Ovary (tissue), 3 donors: ENCODE data around the gene CHD3.

Experiments
- CTCF ChIP-seq, 3 donors: fragments of 450-650 bp in 2 of 3; fragments of 200-600 bp in 1 of 3; IDR thresholded peaks; one replicate each; pipeline versions ENCODE4 v1.5.1 to v1.8.0; 2016 to 2022; ENCODE audit warnings: antibody characterized with exemption in 3 of 3, mild to moderate bottlenecking in 1 of 3
- EP300 ChIP-seq: sonication (generic); formaldehyde crosslinking; IDR thresholded peaks from one replicate; pipeline ENCODE4 v1.6.1; 2017; ENCODE audit warnings: antibody characterized with exemption
- POLR2A ChIP-seq: fragments of 450-650 bp; IDR thresholded peaks from one replicate; pipeline ENCODE4 v1.6.1; 2017; ENCODE audit warnings: antibody characterized with exemption, mild to moderate bottlenecking, moderate library complexity
- donor health status: DM: no; HTN: no; CAD: no.

- TF ChIP-seq EP300, result no peak
- TF ChIP-seq CTCF (IDR thresholded peaks at IDR 0.05), result no peak
- TF ChIP-seq POLR2A, result no peak
These were observed 8.3 kb upstream of the CHD3 start for GRCh38 chr17:7880076-7880868.
